Astrocyte (in vitro differentiated cells and primary cell): ENCODE results near the gene GAB1. TPM values are rescaled to one million over a fixed set of nuclear protein-coding genes. Genes with fewer than 3 reads are reported as not detected.

Source experiments
- DNase-seq: peaks from one replicate; pipeline ENCODE4 v3.0.0-alpha.2; 2010; ENCODE audit warnings: low read depth
- FAIRE-seq: peaks from 2 replicates; lab custom pipeline; 2011; peaks lifted over from hg19 to GRCh38; lab: Jason Lieb, UNC
- H2AFZ ChIP-seq: 2 replicates; pipeline ENCODE4 v1.6.0; 2012; ENCODE audit warnings: low read depth, low read length, inconsistent platforms
- H3K27ac ChIP-seq: 2 replicates; pipeline ENCODE4 v1.5.1; 2011; ENCODE audit warnings: low read depth, low read length, inconsistent platforms
- H3K27me3 ChIP-seq: 2 replicates; pipeline ENCODE4 v1.6.0; 2011; ENCODE audit warnings: low read length, inconsistent platforms; ENCODE audit not compliant: insufficient read depth
- H3K36me3 ChIP-seq: 2 replicates; pipeline ENCODE4 v1.5.1; 2011; ENCODE audit warnings: low read length, inconsistent platforms; ENCODE audit not compliant: insufficient read depth
- H3K4me1 ChIP-seq: 2 replicates; pipeline ENCODE4 v1.5.1; 2011; ENCODE audit warnings: low read length, inconsistent platforms; ENCODE audit not compliant: insufficient read depth
- H3K4me2 ChIP-seq: 2 replicates; pipeline ENCODE4 v1.6.0; 2012; ENCODE audit warnings: low read length, inconsistent platforms
- H3K4me3 ChIP-seq: 2 replicates; pipeline ENCODE4 v1.5.1; 2011; ENCODE audit warnings: low read depth, mild to moderate bottlenecking, low read length, inconsistent platforms; ENCODE audit not compliant: insufficient read depth
- H3K79me2 ChIP-seq: 2 replicates; pipeline ENCODE4 v1.6.0; 2012; ENCODE audit warnings: mild to moderate bottlenecking, low read length, inconsistent platforms; ENCODE audit not compliant: insufficient read depth
- H3K9ac ChIP-seq: 2 replicates; pipeline ENCODE4 v1.6.0; 2012; ENCODE audit warnings: mild to moderate bottlenecking, low read length, inconsistent platforms
- H3K9me3 ChIP-seq: 2 replicates; pipeline ENCODE4 v1.5.1; 2012; ENCODE audit warnings: low read depth, mild to moderate bottlenecking, low read length, inconsistent platforms; ENCODE audit not compliant: insufficient read depth
- H4K20me1 ChIP-seq: 2 replicates; pipeline ENCODE4 v1.6.0; 2012; ENCODE audit warnings: low read length, inconsistent platforms; ENCODE audit not compliant: insufficient read depth
- H3K27ac Mint-ChIP-seq: one replicate; pipeline ENCODE4 v1.8.0; 2021; ENCODE audit warnings: mild to moderate bottlenecking, mixed read lengths; ENCODE audit not compliant: unreplicated experiment
- H3K27me3 Mint-ChIP-seq: one replicate; pipeline ENCODE4 v1.8.0; 2021; ENCODE audit warnings: low read depth, mixed read lengths; ENCODE audit not compliant: unreplicated experiment
- H3K36me3 Mint-ChIP-seq: one replicate; pipeline ENCODE4 v1.8.0; 2021; ENCODE audit warnings: low read depth, mixed read lengths; ENCODE audit not compliant: unreplicated experiment
- H3K4me1 Mint-ChIP-seq: one replicate; pipeline ENCODE4 v1.8.0; 2021; ENCODE audit warnings: low read depth, mixed read lengths; ENCODE audit not compliant: unreplicated experiment
- H3K4me3 Mint-ChIP-seq: one replicate; pipeline ENCODE4 v1.8.0; 2021; ENCODE audit warnings: mild to moderate bottlenecking, moderate library complexity, mixed read lengths; ENCODE audit not compliant: unreplicated experiment
- H3K9me3 Mint-ChIP-seq: one replicate; pipeline ENCODE4 v1.8.0; 2021; ENCODE audit warnings: mild to moderate bottlenecking, mixed read lengths; ENCODE audit not compliant: unreplicated experiment
- EZH2 ChIP-seq: IDR thresholded peaks from 2 replicates; pipeline ENCODE4 v1.6.1; 2012; ENCODE audit warnings: mild to moderate bottlenecking, low read length, inconsistent platforms; ENCODE audit not compliant: insufficient read depth
- total RNA-seq: library from RNA; stranded (reverse); gene quantifications from 2 replicates; pipeline ENCODE4 v1.2.1, GENCODE V29; 2021
- TF ChIP-seq, protein P1 (sequence below): IDR thresholded peaks from 2 replicates; pipeline ENCODE4 v1.5.1; 2011; ENCODE audit warnings: low read depth, mild to moderate bottlenecking, inconsistent platforms, low read length, moderate library complexity; ENCODE audit not compliant: insufficient read depth

GAB1 gene
- total RNA-seq, 1 donor from 2014 or later, result 12.4 TPM

DNA sequence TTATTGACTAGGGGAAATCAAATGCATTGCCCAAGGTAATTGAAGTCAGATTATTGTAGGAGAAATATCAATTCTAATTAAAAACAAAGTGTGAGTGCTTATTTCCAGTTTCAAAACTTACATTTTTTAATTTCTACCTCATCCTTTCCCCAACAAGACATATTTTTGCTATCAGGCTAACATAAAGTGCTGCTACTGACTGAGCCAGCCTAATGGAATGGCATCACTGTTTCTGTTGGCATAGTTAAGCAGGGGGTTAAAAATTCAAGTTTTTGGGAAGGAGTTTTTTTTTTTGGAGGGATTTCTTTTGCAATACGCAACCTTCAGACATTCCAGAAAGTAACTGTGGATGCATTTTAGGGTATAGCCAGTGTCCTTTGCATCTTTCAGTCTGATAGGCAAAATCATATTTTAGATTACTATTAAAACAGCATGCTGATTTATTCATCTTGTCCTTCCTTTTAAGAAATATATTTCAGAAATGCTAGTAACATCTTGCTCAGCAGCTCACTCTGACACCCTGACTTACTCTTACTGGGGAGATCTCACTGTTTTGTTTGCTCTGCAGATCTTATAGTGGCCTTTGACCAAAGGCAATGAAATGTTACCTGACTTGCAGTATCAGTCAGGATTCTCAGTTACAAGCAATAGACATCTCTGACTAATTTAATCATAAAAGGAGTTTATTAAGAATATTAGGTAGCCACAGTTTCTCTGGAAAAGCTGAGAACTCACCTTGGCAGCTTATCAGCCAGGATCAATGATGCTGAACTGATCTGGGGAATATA lies 24.4 kb downstream of the GAB1 start:
- Mint-ChIP-seq H3K4me1 (peaks cover 18% of the 10 kb centered on the region), H3K4me3 (no peak overlapping the region), H3K9me3 (no peaks in the 10 kb centered on the region), H3K36me3 (no peaks in the 10 kb centered on the region), H3K27me3 (no peaks in the 10 kb centered on the region), H3K27ac (no peak overlapping the region)
- H2AFZ ChIP-seq, result no peak overlapping the region
- H4K20me1 ChIP-seq, result peaks cover 4% of the 10 kb centered on the region
- FAIRE-seq (peak; percentile 65), DNase-seq (peak; percentile 52)
- H3K4me1 ChIP-seq, result peaks cover 20% of the 10 kb centered on the region
- H3K79me2 ChIP-seq, result peaks cover 3% of the 10 kb centered on the region
- H3K9me3 ChIP-seq, result no peaks in the 10 kb centered on the region
- H3K27ac ChIP-seq, result peak overlapping the region; percentile 21
- H3K4me2 ChIP-seq, result peak overlapping the region; percentile 10
- TF ChIP-seq EZH2, result no peak
- TF ChIP-seq, protein P1, sequence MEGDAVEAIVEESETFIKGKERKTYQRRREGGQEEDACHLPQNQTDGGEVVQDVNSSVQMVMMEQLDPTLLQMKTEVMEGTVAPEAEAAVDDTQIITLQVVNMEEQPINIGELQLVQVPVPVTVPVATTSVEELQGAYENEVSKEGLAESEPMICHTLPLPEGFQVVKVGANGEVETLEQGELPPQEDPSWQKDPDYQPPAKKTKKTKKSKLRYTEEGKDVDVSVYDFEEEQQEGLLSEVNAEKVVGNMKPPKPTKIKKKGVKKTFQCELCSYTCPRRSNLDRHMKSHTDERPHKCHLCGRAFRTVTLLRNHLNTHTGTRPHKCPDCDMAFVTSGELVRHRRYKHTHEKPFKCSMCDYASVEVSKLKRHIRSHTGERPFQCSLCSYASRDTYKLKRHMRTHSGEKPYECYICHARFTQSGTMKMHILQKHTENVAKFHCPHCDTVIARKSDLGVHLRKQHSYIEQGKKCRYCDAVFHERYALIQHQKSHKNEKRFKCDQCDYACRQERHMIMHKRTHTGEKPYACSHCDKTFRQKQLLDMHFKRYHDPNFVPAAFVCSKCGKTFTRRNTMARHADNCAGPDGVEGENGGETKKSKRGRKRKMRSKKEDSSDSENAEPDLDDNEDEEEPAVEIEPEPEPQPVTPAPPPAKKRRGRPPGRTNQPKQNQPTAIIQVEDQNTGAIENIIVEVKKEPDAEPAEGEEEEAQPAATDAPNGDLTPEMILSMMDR, result no peak
- H3K4me3 ChIP-seq, result no peak overlapping the region
- no peaks in the 10 kb centered on the region for H3K36me3 ChIP-seq
- H3K9ac ChIP-seq, result peak overlapping the region; percentile 4
- H3K27me3 ChIP-seq, result no peaks in the 10 kb centered on the region

DNA sequence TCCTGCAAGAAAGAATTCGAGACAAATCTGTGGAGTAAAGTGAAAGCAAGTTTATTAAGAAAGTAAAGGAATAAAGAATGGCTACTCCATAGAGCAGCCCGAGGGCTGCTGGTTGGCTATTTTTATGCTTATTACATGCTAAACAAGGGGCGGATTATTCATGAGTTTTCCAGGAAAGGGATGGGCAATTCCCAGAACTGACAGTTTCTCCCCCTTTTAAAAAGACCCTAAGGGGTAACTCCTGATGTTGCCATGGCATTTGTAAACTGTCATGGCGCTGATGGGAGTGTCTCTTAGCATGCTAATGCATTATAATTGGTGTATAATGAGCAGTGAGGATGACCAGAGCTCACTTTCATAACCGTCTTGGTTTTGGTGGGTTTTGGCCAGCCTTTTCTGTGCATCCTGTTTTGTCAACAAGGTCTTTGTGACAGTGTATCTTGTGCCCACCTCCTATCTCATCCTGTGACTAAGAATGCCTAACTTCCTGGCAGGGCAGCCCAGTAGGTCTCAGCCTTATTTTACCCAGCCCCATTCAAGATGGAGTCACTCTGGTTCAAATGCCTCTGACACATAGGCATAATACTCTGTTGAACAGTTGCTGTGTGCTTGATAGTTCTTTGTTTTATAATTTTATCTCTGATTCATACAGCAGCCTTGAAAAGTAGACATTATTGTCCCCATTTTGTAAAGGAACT lies 25.8 kb downstream of the GAB1 start:
- DNase-seq, result no peak
- no peak overlapping the region for H3K9ac ChIP-seq
- Mint-ChIP-seq H3K9me3 (no peaks in the 10 kb centered on the region), H3K4me1 (peaks cover 10% of the 10 kb centered on the region), H3K36me3 (no peaks in the 10 kb centered on the region), H3K27me3 (no peaks in the 10 kb centered on the region), H3K27ac (no peak overlapping the region), H3K4me3 (no peak overlapping the region)
- peaks cover 4% of the 10 kb centered on the region for H4K20me1 ChIP-seq
- no peaks in the 10 kb centered on the region for H3K9me3 ChIP-seq
- no peak overlapping the region for H3K4me2 ChIP-seq
- no peaks in the 10 kb centered on the region for H3K27me3 ChIP-seq
- peaks cover 3% of the 10 kb centered on the region for H3K79me2 ChIP-seq
- H3K4me3 ChIP-seq, result no peak overlapping the region
- H3K4me1 ChIP-seq, result peaks cover 20% of the 10 kb centered on the region
- H3K27ac ChIP-seq, result no peak overlapping the region
- no peak overlapping the region for H2AFZ ChIP-seq
- no peak for TF ChIP-seq EZH2
- TF ChIP-seq, protein P1, result no peak
- no peak for FAIRE-seq
- H3K36me3 ChIP-seq, result no peaks in the 10 kb centered on the region
